OCI-LY3 (cell line): ENCODE results near the gene TMEM11.

Experiments
- CTCF ChIP-seq: fragments of 200-600, 300-600 bp; sonication (generic); IDR thresholded peaks from 2 replicates; pipeline ENCODE4 v1.5.1; 2014; ENCODE audit warnings: antibody characterized with exemption, low read length, low read depth
- EZH2phosphoT487 ChIP-seq: fragments of 200-600 bp; shearing (Covaris generic); IDR thresholded peaks from 2 replicates; pipeline ENCODE4 v1.6.1; 2018; ENCODE audit warnings: antibody characterized with exemption, mixed run types, low read depth

DNA sequence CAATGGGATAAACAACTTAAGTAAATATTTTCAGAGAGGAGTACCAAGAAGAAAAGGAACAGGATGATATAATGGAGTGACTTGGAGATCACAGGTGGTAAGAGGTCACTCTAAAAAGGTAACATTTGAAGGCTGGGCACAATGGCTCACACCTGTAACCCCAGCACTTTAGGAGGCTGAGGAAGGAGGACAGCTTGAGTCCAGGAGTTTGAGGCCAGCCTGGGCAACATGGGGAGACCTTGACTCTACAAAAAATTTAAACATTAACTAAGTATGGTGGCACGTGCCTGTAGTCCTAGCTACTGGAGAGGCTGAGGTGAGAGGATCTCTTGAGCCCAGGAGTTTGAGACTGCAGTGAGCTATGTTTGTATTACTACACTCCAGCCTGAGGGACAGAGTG lies 3.4 kb upstream of the TMEM11 start:
- TF ChIP-seq CTCF: no peak
- TF ChIP-seq EZH2phosphoT487: no peak
